AG04450 (cell line): ENCODE measurements around the gene VLDLR. TPM values are rescaled to one million over a fixed set of nuclear protein-coding genes. Genes with fewer than 3 reads are reported as not detected.

ENCODE experiments used
- CTCF ChIA-PET: fragments of 300-600, 350-600 bp; formaldehyde crosslinking; extraction: SDS; loops from one replicate; lab custom pipeline; 2022; ENCODE audit warnings: antibody characterized with exemption, inconsistent platforms; lab: Charles Lee
- POLR2A ChIA-PET: fragments of 350-600 bp; formaldehyde crosslinking; extraction: SDS; loops from one replicate; lab custom pipeline; 2021; ENCODE audit warnings: antibody characterized with exemption, inconsistent platforms; lab: Yijun Ruan, JAX
- DNase-seq: peaks from one replicate; pipeline ENCODE4 v3.0.0-alpha.2; 2011; ENCODE audit warnings: low read depth, low spot score
- H3K27ac ChIP-seq: one replicate; pipeline ENCODE4 v1.5.1; 2012; ENCODE audit warnings: low read depth, low read length, control low read depth
- H3K27me3 ChIP-seq: one replicate; pipeline ENCODE4 v1.6.0; 2012; ENCODE audit warnings: low read length; ENCODE audit not compliant: control insufficient read depth, insufficient read depth
- H3K4me3 ChIP-seq: 2 replicates; pipeline ENCODE4 v1.5.1; 2011; ENCODE audit warnings: mild to moderate bottlenecking, low read depth, low read length, control low read depth
- H3K9me3 ChIP-seq: 2 replicates; pipeline ENCODE4 v1.5.1; 2012; ENCODE audit warnings: low read length; ENCODE audit not compliant: control insufficient read depth, insufficient read depth
- CTCF ChIP-seq: IDR thresholded peaks from 2 replicates; pipeline ENCODE4 v1.5.1; 2011; ENCODE audit warnings: low read depth, low read length, control low read depth, inconsistent platforms
- polyA plus RNA-seq: library from polyadenylated mRNA; depleted of rRNA; stranded (reverse); fragments of >200 nt; gene quantifications from 2 replicates; pipeline ENCODE4 v1.2.3, GENCODE V29; 2011

The VLDLR gene
- polyA plus RNA-seq, 1 experiment, result 32.6 TPM

- Histone ChIP-seq H3K27me3 (no peaks in the 10 kb centered on the region), H3K27ac (no peak overlapping the region), H3K4me3 (no peak overlapping the region), H3K9me3 (peaks cover 7% of the 10 kb centered on the region; the same call in 1 of the 2 replicates)
- no peak for DNase-seq
- ChIA-PET POLR2A (no interaction called here), CTCF (no interaction called here)
- no peak for TF ChIP-seq CTCF
Observed at GRCh38 chr9:2593744-2594143, 27.8 kb upstream of the VLDLR start.

- ChIA-PET POLR2A (no interaction called here), CTCF (no interaction called here)
- no peak for DNase-seq
- Histone ChIP-seq H3K27ac (no peak overlapping the region), H3K4me3 (no peak overlapping the region), H3K9me3 (peaks cover 7% of the 10 kb centered on the region; the same call in 1 of the 2 replicates), H3K27me3 (no peaks in the 10 kb centered on the region)
- TF ChIP-seq CTCF, result no peak
Observed at GRCh38 chr9:2595973-2596372, 25.6 kb upstream of the VLDLR start.

- ChIA-PET POLR2A (no interaction called here), CTCF (no interaction called here)
- no peak overlapping the region for H3K4me3 ChIP-seq
- H3K9me3 ChIP-seq, result no peaks in the 10 kb centered on the region
- no peak for TF ChIP-seq CTCF
- H3K27me3 ChIP-seq, result no peaks in the 10 kb centered on the region
- DNase-seq, result no peak
- no peak overlapping the region for H3K27ac ChIP-seq
Observed at GRCh38 chr9:2597483-2597882, 24.1 kb upstream of the VLDLR start.

GRCh38 chr9:2599896-2600295, 21.7 kb upstream of the VLDLR start:
- H3K4me3 ChIP-seq, result no peak overlapping the region
- ChIA-PET POLR2A (no interaction called here), CTCF (no interaction called here)
- no peak for DNase-seq
- no peaks in the 10 kb centered on the region for H3K9me3 ChIP-seq
- H3K27me3 ChIP-seq, result no peaks in the 10 kb centered on the region
- no peak for TF ChIP-seq CTCF
- H3K27ac ChIP-seq, result no peak overlapping the region

GRCh38 chr9:2600307-2600706, 21.3 kb upstream of the VLDLR start:
- ChIA-PET POLR2A (no interaction called here), CTCF (no interaction called here)
- DNase-seq, result no peak
- no peak for TF ChIP-seq CTCF
- no peak overlapping the region for H3K27ac ChIP-seq
- H3K27me3 ChIP-seq, result no peaks in the 10 kb centered on the region
- no peak overlapping the region for H3K4me3 ChIP-seq
- no peaks in the 10 kb centered on the region for H3K9me3 ChIP-seq
